OCI-LY1 (cell line): ENCODE data around the gene IER3.

Experiments
- H2AFZ ChIP-seq: fragments of 200-600 bp; sonication (generic), shearing (Covaris generic); 2 replicates; pipeline ENCODE4 v1.6.0; 2014; ENCODE audit warnings: antibody characterized with exemption, mild to moderate bottlenecking, low read length
- H3F3A ChIP-seq: fragments of 200-600 bp; sonication (generic), shearing (Covaris generic); 2 replicates; pipeline ENCODE4 v1.6.0; 2014; ENCODE audit warnings: mild to moderate bottlenecking, antibody characterized with exemption, low read length, moderate library complexity; ENCODE audit not compliant: insufficient read depth
- H3K27ac ChIP-seq: fragments of 200-600 bp; sonication (generic); 2 replicates; pipeline ENCODE4 v1.5.1; 2014; ENCODE audit warnings: low read length, mixed run types, mild to moderate bottlenecking, low read depth; ENCODE audit not compliant: poor library complexity, severe bottlenecking
- H3K27me3 ChIP-seq: fragments of 200-600 bp; sonication (generic); 2 replicates; pipeline ENCODE4 v1.6.0; 2014; ENCODE audit warnings: antibody characterized with exemption, mild to moderate bottlenecking, low read length, moderate library complexity; ENCODE audit not compliant: insufficient read depth
- H3K36me3 ChIP-seq: fragments of 200-600 bp; sonication (generic); 2 replicates; pipeline ENCODE4 v1.6.1; 2014; ENCODE audit warnings: mild to moderate bottlenecking, antibody characterized with exemption, low read length, moderate library complexity, mixed read lengths; ENCODE audit not compliant: insufficient read depth
- H3K4me1 ChIP-seq: fragments of 200-600 bp; sonication (generic); 2 replicates; pipeline ENCODE4 v1.5.1; 2014; ENCODE audit warnings: mild to moderate bottlenecking, low read length, moderate library complexity; ENCODE audit not compliant: insufficient read depth, severe bottlenecking
- H3K4me2 ChIP-seq: fragments of 200-600 bp; sonication (generic), shearing (Covaris generic); 2 replicates; pipeline ENCODE4 v1.6.1; 2014; ENCODE audit warnings: low read length
- H3K4me3 ChIP-seq: fragments of 200-600 bp; sonication (generic); 2 replicates; pipeline ENCODE4 v1.5.1; 2014; ENCODE audit warnings: low read length, low read depth, mild to moderate bottlenecking, mixed read lengths; ENCODE audit not compliant: poor library complexity, severe bottlenecking
- H3K79me2 ChIP-seq: fragments of 200-600 bp; shearing (Covaris generic); 2 replicates; pipeline ENCODE4 v1.6.1; 2016; ENCODE audit warnings: mixed run types, low read length, mixed read lengths; ENCODE audit not compliant: insufficient read depth
- H3K9ac ChIP-seq: fragments of 200-600 bp; sonication (generic), shearing (Covaris generic); 2 replicates; pipeline ENCODE4 v1.6.1; 2014; ENCODE audit warnings: mild to moderate bottlenecking, low read length, mixed read lengths
- H3K9me2 ChIP-seq: fragments of 200-600 bp; sonication (generic), shearing (Covaris generic); 2 replicates; pipeline ENCODE4 v1.6.1; 2014; ENCODE audit warnings: low read depth, mild to moderate bottlenecking, low read length, mixed read lengths
- H3K9me3 ChIP-seq: fragments of 200-600 bp; shearing (Covaris generic); 2 replicates; pipeline ENCODE4 v1.6.1; 2014; ENCODE audit warnings: low read length, mixed read lengths
- H4K20me1 ChIP-seq: fragments of 200-600 bp; sonication (generic), shearing (Covaris generic); 2 replicates; pipeline ENCODE4 v1.6.0; 2016; ENCODE audit warnings: mild to moderate bottlenecking, low read length; ENCODE audit not compliant: insufficient read depth
- EZH2 ChIP-seq: fragments of 200-600 bp; sonication (generic), shearing (Covaris generic); IDR thresholded peaks from 2 replicates; pipeline ENCODE4 v1.8.0; 2017; ENCODE audit warnings: borderline replicate concordance, mixed run types, mild to moderate bottlenecking, antibody characterized with exemption, low read length, moderate library complexity, mixed read lengths
- TF ChIP-seq, protein P1 (sequence below): fragments of 200-600 bp; sonication (generic), shearing (Covaris generic); IDR thresholded peaks from 2 replicates; pipeline ENCODE4 v1.5.1; 2017; ENCODE audit warnings: mild to moderate bottlenecking, antibody characterized with exemption, low read length, moderate library complexity, mixed read lengths

The IER3 gene

DNA sequence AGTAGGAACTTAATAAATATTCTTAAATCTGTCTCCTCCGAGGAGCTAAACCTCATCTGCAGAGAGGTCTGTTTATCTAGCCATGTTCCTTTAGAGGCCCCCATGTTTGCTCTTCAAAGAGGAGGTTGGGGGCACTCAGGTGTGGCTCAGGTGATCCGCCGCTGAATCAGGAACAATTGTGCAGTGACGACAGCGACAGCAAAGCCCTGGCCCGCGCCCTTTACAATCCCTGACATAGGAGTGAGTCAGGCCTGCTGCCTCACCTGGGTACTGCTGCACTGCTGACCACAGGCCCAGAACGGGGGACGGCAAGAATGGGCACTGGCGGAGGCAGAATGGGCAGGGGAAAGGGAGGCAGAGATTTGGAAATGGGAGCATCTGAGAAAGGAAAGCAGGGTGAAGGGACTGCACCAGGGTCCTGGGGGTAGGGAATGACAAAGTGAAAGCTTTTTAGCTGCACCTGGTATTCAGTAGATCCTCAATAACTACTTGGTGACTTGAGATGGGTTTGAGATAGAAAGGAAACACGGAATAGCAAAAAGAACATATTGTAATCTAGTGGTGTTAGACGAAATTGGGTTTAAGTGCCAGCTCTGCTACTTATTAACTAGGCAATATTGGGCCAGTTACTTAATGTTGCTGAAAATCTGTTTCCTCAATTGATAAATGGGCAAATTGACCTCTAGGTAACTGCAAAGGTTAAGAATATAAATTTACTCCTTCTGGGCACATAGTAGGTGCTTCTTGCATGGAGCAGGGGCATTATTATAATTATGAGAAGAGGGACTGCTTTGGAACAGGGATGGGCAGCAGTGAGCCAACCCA is 5.4 kb upstream of the IER3 start:
- TF ChIP-seq EZH2, result no peak
- TF ChIP-seq, protein P1, sequence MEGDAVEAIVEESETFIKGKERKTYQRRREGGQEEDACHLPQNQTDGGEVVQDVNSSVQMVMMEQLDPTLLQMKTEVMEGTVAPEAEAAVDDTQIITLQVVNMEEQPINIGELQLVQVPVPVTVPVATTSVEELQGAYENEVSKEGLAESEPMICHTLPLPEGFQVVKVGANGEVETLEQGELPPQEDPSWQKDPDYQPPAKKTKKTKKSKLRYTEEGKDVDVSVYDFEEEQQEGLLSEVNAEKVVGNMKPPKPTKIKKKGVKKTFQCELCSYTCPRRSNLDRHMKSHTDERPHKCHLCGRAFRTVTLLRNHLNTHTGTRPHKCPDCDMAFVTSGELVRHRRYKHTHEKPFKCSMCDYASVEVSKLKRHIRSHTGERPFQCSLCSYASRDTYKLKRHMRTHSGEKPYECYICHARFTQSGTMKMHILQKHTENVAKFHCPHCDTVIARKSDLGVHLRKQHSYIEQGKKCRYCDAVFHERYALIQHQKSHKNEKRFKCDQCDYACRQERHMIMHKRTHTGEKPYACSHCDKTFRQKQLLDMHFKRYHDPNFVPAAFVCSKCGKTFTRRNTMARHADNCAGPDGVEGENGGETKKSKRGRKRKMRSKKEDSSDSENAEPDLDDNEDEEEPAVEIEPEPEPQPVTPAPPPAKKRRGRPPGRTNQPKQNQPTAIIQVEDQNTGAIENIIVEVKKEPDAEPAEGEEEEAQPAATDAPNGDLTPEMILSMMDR, result no peak
- H3K79me2 ChIP-seq, result no peaks in the 10 kb centered on the region
- no peaks in the 10 kb centered on the region for H3K9me3 ChIP-seq
- H4K20me1 ChIP-seq, result no peaks in the 10 kb centered on the region
- H3K4me3 ChIP-seq, result no peak overlapping the region
- H3K27ac ChIP-seq, result no peak overlapping the region
- H3K4me2 ChIP-seq, result no peak overlapping the region
- H3F3A ChIP-seq, result no peaks in the 10 kb centered on the region
- H3K9me2 ChIP-seq, result no peaks in the 10 kb centered on the region
- H3K36me3 ChIP-seq, result no peaks in the 10 kb centered on the region
- H2AFZ ChIP-seq, result no peak overlapping the region
- no peak overlapping the region for H3K9ac ChIP-seq
- peaks cover under 1% of the 10 kb centered on the region for H3K4me1 ChIP-seq
- no peaks in the 10 kb centered on the region; the same call in 1 of the 2 replicates for H3K27me3 ChIP-seq

DNA sequence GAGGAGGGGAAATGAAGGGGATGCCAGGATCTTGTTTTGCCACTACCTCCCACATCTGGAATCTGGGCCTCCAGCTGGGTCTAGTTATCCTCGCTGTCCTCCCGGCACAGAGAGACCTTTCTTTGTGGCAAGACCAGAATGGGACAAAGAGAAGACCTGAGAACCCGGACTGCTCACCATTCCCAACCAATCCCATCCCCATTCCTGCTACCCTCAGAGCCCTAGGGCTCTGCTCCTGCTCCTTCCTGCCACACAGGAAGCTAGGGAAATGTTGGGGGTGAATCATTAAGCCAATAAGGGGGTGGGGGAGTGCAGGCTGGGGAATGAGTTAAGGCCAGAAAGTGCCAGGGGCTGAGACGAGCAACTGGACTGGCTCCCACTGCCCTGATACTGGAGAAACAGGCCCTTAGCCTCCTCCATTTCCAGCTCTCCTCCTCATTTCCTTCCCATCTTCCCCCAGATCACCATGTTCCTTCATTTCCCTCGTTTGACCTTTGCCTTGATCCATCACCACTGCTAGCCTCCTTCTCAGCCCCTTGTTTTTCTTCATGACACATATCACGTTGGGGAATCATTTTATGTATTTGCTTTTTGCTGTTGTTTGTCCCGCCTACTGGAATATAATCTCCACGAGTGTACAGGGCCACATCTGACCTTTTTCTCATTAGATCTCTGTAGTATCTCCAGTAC is 4.6 kb upstream of the IER3 start:
- Histone ChIP-seq H3K9me3 (no peaks in the 10 kb centered on the region), H3K9me2 (no peaks in the 10 kb centered on the region), H3K4me2 (no peak overlapping the region), H2AFZ (no peak overlapping the region), H4K20me1 (no peaks in the 10 kb centered on the region), H3K27me3 (no peaks in the 10 kb centered on the region; the same call in 1 of the 2 replicates), H3K79me2 (no peaks in the 10 kb centered on the region), H3F3A (no peaks in the 10 kb centered on the region), H3K4me1 (peaks cover 6% of the 10 kb centered on the region), H3K9ac (no peak overlapping the region), H3K4me3 (no peak overlapping the region), H3K27ac (no peak overlapping the region), H3K36me3 (no peaks in the 10 kb centered on the region)
- TF ChIP-seq, protein P1, result no peak
- no peak for TF ChIP-seq EZH2

DNA sequence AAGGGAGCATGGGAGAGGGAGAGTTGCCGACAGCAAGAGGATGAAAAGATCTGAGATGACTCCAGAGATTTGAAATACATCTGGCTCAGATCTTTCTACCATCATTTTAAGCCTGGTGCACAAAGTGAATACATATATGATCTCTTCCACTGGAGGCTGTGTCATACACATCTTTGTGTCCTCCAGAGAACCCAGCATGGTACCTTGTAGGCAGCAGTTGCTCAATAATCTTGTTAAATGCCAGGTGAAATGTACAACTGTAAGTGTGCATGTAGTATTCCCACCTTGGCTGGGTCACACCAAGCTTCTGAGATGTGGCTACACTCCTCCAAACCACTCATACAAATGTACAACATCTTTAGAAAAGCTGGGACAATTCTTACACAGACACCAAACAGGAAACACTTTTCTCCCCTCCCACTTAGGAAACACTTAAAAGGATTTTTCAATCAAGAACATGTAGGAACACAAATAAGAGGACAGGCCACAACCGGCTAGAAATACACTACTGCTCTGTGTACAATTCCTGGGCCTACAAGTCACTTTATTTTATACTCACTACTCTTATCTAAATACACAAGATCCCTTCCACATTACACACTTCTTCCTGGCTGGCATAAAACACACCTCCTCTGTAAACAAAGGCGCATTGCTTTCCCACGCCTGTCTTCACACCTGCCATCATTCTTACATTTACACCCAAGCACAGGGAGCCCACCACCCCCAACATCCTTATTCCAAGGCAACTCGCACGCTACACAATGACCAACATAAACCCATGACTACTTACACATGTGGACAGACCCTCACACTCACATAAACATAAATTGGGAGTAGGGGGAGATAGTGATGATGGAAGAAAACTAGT is 3.8 kb upstream of the IER3 start:
- no peaks in the 10 kb centered on the region for H3K9me3 ChIP-seq
- H3K27me3 ChIP-seq, result no peaks in the 10 kb centered on the region; the same call in 1 of the 2 replicates
- peaks cover 14% of the 10 kb centered on the region for H3K4me1 ChIP-seq
- no peak overlapping the region for H3K27ac ChIP-seq
- H3K9me2 ChIP-seq, result no peaks in the 10 kb centered on the region
- no peak overlapping the region for H2AFZ ChIP-seq
- no peaks in the 10 kb centered on the region for H3K36me3 ChIP-seq
- no peaks in the 10 kb centered on the region for H4K20me1 ChIP-seq
- H3K4me3 ChIP-seq, result no peak overlapping the region
- TF ChIP-seq EZH2, result no peak
- TF ChIP-seq, protein P1, result no peak
- no peak overlapping the region for H3K9ac ChIP-seq
- H3K79me2 ChIP-seq, result no peaks in the 10 kb centered on the region
- H3F3A ChIP-seq, result no peaks in the 10 kb centered on the region
- H3K4me2 ChIP-seq, result no peak overlapping the region
